GM19438 (cell line): ENCODE data around the gene GTSF1L.

Experiments used
- ATAC-seq: cut with Tn5 transposase; IDR thresholded peaks from one replicate; pipeline ENCODE4 v1.9.1; 2021; ENCODE audit warnings: low read depth; ENCODE audit not compliant: unreplicated experiment

The GTSF1L gene

DNA sequence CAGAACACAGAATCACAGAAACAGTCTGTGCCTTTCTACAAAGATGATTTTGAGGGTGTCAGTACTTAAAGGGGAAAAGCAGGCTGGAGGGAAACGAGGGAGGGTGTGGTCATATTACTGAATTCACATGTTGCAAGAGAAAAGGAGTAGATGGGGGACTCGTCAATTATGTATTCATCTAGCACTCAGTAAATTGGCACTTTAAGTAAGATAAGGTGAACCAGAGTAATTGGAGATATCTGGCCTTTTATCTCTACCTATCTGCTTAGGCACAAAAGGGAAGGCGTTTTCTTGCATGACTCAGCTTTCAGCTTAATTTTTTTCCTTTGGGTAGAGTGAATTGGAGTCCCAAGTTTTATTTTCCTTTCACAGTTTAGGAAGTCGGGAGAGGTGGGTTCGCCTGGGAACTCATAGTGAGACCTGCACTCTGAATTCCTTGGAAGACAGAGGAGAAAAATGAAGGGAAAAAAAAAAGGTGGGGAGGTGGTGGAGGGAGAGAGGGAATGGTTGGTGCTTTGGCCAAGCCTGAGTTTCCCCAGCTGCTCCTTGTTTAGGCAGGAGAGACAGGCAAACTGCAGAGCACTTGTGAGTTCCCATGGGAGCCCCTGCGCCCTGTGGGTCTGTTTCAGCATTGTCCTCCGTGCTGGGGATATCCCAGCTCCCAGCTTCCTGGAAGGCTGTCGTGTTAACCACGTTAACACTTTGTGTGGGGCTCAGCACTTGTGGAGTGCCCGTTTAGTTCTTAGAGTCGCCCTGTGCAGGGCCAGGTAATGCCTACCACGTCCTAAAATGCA lies 19.7 kb upstream of the GTSF1L start:
- no peak for ATAC-seq

DNA sequence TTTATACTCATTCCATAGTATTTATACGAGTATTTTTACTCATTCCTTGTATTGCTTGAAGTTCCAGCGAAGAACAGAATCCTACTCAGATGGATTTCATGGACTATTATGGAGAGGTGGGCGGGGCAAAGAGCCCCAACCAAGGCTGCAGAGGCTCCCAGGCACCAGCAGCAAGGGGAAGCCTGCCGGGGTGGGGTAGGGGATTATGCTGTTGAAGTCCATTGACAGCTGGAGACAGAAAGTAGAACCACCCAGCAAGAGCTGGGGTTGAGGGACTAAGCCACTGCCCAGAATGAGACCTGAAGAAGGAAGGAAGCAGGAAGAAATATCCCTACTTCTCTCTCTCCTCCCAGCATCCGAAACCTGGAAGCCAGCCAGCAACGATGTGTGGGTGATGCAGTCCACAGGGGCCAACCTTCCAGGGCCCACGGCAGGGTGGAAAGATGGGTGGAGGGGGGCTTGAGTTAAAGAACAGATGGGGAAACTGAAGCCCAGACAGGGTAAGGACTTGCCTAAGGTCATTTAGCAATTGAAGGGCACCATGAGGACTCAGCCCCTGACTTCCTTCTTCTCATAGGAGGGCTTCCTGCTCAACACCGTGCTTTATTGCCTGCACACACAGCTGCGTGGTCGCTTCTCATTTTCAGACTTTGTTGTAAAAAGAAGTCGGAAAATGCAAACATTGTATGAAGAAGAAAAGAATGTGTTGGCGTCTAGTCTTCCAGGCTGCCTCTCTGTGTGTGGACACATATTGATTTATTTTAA lies 18.3 kb upstream of the GTSF1L start:
- no peak for ATAC-seq

DNA sequence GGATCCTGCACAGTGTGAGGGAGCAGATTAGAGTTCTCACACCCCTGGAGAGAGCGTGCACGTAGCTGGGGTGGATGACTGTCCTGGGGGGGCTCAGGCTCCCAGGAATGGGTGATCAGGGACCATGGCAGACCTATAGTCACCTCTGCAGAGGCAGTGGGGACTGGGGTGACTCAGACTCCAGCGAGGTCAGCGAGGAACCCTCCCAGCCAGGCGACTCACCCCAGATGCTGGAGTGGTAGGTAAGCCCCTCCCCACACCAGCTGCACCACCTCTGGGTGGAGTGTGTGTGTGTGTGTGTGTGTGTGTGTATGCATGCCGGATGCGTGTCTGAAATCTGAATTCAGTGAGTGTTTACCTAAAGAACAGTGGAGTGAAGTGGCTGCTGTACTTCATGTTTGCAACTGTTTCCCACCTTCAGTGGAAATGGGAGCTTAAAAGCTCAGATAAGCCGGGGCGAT lies 17.4 kb upstream of the GTSF1L start:
- no peak for ATAC-seq

DNA sequence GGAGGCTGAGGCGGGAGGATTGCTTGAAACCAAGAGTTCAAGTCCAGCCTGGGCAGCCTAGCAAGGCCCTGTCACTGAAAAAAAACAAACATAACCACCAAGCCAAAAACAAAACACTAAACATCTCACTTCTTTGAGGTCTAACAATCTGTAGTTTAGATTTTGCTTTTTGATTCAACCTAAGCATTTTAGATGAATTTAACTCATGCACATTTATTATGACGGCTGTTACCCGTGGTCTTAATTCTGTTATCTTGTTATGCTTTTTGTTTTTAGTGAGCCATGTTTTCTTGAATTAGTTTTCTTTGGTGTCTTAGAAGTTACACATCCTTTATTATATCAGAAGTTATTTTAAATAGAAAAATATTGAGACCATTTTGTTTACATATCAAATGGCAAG lies 13.8 kb upstream of the GTSF1L start:
- no peak for ATAC-seq

DNA sequence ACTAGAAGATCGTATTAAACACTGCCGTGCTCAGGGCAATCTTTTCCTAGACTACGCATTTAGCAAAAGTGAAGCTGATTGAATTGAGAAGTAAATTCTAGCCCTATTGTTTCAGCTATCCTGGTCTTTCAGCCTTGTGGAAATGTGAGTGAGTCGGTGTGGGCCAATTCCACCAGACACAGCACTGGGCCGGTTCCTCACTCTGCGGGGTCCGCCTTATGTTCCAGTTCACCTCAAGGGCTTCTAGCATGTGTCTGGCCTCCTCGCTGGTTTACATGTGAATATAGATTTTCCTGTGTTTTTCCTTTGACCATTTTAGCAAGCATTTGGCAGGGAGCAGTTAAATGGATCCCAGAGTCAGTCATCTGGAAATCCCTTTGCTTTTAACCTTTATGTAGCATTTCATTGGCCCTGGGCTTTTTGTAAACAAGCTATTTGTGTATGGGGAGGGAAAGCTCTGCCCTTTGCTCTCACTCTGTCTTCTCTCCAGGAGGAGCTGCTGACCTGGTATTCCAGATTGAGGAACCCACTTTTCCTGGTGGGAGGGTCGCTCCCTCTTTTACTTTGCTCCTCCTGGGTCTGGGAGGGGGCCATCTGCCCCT lies 12.4 kb upstream of the GTSF1L start:
- no peak for ATAC-seq

DNA sequence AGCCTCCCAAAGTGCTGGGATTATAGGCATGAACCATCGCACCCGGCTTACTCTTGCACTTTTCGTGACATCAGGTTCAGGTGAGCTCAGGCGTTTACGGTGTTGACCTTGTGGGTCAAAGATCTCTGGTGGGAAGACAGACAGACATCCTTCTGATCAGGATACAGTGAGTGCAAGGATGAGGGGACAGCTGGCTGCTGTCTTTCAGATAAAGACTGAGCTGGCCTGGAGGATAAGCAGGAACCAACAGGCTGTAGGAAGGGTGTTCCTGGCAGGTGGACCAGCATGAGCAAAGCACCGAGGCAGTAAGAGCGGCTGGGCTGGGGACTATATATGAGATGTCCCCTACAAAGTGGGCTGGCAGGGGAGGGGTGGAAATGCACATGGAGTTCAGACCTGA lies 11.1 kb upstream of the GTSF1L start:
- no peak for ATAC-seq

DNA sequence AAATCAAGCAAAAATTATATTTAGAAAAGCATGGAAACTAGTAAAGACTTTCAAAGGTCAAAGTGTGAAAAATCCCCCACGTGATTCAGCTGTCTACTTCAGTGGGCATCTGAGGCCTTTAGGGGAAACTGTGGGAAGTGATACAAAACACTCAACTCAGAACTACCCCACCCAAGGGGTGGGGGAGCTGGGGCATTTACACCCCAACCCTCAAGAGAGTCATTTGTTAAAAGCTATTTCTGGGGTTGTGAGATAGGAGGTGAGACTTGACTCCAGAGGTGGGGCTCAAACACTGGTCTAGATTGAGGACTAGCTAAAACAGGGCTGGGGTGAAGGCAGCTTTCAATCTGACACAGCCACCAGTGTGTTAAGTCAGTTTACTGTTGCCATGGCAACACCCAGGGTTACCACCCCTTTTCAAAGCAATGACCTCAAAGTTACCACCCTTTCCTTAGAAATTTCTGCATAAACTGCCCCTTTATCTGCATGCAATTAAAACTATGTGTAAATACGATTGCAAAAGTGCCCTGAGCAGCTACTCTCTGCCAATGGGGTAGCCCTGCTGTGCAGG lies 9.9 kb upstream of the GTSF1L start:
- ATAC-seq, result no peak

DNA sequence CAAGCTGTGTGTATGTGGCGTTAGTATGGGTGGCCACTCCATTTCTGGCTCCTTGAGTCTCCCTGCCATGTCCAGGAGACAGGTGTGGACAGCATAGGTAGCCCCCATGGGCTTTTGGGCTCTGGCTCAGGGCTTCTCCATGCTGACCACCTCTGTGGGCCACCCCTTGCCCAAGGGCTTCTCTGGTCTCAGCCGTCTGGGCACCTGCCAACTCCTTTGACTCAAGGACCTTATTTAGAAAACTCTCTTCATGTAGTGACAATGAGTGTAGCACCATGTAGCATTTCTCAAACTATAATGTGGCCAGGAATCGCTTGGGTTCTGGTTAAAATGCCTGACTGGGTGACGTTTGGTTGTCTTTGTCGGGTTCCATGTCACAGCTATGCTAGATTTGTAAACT lies 5.1 kb upstream of the GTSF1L start:
- no peak for ATAC-seq

DNA sequence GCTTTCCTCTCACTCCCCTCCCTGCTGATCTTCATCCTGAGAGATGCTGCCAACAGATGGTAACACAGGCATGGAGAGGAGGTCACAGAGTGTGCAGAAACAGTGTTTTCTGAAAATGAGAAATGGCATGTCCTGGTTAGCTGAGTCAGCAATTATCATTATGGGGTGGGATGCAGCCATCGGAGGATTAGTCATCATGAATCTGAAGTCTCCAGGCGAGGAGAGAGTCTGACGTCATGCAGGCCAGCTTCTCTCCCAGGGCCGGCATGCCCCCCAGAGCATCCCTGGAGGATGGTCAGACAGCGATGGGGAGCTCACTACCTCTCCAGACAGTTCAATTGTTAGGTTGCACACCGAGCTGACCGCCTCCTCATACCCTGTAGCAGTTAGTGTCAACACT lies 4.7 kb upstream of the GTSF1L start:
- ATAC-seq, result no peak

DNA sequence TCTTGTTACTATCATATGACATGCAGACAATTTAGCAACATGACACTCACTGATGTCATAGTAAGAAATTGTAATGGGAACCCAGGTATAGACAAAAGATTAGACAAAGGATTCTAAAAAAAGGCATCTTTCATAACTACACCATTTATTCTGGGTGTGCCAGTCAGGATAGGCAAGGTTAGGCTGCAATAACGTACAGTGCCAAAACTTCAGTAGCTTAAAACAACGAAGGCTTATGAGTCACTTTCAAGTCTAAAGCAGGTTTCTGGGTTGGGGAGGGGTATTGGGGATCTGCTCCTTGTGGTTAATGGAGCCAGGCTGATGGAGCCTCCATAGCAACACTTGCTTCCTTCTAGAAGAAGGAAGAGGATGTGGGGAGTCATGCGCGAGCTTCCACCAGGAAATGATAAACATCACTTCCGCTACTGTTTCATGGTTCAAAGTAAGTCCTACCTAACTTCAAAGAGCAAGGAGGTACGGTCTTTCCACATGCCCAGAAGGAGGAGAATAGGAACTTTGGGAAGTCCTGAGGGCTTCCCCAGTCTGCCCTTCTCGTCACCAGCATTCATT lies 2.0 kb upstream of the GTSF1L start:
- ATAC-seq, result no peak

DNA sequence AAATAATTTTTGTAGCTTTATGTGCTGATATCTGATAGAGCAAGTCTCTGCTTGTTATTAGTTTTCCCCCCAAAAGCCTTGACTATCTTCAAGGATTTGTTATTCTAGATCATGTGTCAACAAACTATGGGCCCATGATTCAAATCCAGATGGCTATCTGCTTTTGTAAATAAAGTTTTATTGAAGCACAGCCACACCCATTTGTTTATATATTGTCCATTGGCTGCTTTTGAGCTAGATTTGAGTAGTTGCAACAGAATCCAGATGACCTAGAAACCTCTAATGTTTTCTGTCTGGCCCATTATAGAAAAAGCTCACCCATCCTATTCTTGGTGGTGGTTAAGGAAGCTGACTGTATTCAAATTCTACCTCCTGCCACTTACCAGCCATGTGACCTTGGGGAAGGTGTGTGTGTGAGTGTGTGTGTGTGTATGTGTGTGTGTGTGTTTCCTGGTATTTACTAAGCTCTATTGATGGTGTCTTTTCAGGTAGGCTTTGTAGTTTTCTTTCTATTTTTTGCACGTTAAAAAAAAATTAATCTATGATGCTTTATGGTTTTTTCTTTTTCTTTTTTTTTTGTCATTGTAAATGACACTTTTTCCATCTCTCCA lies 1.3 kb upstream of the GTSF1L start:
- ATAC-seq, result no peak

DNA sequence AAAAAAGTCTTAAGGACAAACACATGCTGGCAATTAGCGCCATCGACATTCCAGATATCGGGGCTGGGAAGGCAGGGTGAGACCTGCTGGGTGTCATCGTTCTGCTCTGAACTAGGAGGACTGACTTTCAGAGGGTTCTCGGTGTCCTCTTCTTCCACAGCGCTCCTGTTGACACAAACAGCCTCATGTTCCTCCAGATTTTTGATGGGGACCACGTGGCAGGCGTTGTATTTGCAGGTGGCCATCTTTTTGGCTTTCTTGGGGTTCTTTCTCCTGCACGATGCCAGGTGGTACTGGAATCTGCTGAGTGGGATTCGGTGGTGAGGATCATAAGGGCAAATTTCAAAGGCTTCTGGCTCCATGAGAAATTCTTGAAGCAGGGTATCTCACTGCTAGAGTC lies 469 bp downstream of the GTSF1L start:
- ATAC-seq, result no peak

DNA sequence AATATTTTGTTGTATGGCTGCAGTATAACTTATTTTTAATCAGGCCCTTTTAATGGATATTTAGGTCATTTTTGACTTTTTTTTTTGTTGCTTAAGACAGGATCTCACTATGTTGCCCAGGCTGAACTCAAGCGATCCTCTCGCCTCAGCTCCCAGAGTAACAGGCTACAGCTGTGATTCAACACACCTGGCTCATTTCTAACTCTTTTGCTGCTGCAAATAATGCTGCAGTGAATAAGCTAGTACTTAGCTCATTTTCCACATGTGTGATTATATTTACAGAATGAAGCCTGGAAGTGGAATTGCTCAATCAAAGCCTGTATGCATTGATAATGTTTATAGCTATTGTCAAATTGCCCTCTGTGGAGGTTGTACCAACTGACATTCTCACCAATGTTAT lies 1.1 kb downstream of the GTSF1L start:
- ATAC-seq, result no peak

DNA sequence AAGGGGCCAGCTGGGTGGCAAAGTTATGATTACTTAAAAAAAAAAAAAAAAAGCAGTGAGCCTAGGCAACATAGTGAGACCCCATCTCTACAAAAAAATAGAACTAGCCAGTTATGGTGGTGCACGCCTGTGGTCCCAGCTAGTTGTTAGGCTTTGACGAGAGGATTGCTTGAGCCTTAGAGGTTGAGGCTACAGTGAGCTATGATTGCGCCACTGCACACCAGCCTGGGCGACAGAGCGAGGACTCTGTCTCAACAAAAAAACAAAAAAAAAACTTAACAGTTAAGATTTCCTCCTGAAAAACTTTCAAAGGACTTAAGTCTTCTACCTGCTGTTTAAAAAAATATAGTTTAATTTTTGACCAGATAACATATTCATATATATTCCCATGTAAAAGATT lies 2.4 kb downstream of the GTSF1L start:
- ATAC-seq, result no peak

DNA sequence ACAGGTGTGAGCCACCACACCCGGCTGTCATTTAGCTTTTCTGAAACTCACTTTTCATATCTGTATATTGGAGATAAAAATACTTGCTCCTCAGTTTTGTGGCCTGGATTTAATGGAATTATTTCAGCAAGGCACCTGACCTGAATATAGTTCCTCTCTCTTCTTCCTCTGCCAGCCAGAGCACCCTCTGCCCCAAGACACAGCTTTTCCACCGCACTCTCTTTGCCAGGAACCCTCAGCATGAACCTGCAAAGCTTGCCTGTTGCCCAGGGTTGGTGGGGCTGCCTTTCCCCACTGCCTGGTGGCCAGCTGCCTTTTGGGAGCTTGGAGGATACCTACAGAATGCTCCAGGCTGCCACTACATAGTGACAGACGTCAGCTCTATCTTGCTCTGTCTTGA lies 3.1 kb downstream of the GTSF1L start:
- ATAC-seq, result no peak

DNA sequence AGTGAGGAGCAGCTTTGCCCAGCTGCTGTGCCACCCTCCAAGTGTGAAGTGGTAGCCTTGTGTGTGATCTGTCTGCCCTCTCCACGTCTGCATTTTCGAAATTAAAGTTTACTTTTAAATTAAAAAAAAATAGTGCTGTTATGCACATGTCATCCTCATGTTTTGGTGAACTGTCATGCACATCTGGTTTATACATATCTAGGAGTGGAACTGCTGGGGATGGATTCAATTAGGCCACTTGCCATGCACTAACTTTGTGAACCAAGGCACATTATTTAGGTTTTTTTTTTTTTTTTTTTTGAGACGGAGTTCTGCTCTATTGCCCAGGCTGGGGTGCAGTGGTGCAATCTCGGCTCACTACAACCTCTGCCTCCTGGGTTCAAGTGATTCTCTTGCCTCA lies 3.6 kb downstream of the GTSF1L start:
- ATAC-seq, result no peak

DNA sequence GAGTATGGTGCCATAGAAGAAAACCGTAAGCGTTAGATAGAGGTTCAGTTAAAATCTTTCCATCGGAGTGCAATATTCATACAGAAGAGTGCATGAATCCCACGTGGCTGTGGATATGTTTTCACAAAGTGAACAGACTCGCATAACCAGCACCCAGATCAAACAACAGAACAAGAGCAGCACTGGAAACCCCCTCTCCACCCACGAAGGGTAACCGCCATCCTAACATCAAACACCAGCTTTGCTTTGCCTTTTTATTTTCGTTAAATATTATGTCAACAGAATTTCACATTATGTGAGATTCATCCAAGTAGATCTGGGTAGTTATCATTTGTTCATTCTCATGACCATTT lies 4.7 kb downstream of the GTSF1L start:
- ATAC-seq, result no peak

DNA sequence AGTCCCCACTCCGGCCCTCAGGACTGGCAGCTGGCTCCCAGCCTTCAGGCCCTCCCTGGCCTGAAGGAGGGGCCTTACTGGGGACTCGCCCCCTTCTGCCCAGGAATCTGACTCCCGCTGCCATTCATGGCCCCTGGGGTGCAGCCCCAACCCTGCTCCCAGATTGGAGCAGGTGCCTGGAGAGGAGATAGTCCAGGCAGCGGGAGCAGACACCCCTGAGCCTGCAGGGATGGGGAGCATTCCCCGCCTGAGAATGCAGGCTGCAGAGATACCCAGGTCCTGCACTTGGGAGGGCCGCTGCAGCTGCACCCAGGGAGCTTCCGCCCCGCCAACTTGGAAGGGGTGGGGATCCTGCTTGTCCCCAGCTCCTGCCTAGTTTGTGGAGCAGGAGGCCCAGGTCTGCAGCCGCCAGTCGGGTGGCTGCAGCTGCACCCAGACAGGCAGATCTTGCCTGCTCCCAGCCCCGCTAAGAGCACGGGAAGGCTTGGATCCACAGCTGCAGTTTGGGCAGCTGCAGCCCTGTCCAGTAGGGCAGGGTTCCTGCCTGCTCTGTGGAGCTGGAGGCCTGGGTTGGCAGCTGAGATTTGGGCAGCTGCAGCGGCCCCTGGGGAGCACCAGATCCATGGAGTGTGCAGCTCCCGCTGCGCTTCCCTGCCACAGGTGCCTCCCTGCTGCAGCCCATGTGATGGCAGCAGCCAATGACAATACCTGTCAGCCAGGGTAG lies 5.2 kb downstream of the GTSF1L start:
- no peak for ATAC-seq

DNA sequence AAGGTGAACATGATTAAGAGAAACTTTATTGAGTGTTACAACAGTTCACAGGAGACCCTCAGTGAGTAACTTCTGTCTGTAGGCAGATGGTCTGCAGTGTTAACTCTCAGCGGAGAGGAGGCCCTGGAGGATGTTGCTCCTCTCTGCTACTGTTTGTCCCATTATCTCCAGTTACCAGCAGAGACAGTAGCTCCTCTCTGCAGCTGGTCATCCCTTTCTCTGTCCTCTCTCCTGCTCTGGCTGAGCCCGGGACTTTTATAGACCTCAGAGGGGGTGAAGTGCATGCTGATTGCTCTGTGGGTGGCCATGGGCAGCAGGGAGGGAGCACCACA lies 5.7 kb downstream of the GTSF1L start:
- no peak for ATAC-seq

DNA sequence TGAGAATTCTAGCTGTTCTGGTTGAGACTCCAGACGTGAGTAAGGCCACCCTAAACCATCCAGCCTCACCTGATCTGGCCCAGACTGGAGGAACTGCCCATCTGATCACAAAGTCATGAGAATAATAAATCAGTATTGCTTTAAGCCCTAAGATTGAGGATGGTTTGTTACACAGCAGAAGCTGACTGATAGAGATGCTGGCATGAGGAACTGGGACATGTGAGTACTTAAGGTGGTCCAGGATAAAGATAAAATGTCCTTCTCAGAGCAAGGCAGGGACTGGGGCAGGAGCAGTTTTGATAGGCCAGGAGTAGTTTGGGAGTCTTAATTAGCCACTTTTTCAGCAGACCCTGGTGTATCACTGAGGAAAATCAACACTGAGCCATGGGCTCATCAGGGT lies 6.8 kb downstream of the GTSF1L start:
- no peak for ATAC-seq
